Ishikawa (cell line): Measurements from ENCODE around the gene PLA2G6.

ENCODE experiments used
- CEBPB ChIP-seq: IDR thresholded peaks from 2 replicates; pipeline ENCODE4 v1.6.1; 2012
- TAF1 ChIP-seq: IDR thresholded peaks from 2 replicates; pipeline ENCODE4 v1.6.1; 2012; ENCODE audit warnings: low read depth, mild to moderate bottlenecking
- YY1 ChIP-seq: IDR thresholded peaks from 2 replicates; pipeline ENCODE4 v1.6.1; 2012; ENCODE audit warnings: low read depth

GRCh38 chr22:38132794-38133193 is 48.8 kb downstream of the PLA2G6 start:
- TF ChIP-seq TAF1 = no peak
- TF ChIP-seq YY1 = no peak
- TF ChIP-seq CEBPB = no peak
